AG04449 (cell line): ENCODE measurements around the gene SDK1.

Source experiments
- CTCF ChIA-PET: fragments of 350-600 bp; formaldehyde crosslinking; extraction: SDS; loops from one replicate; lab custom pipeline; 2021; ENCODE audit warnings: antibody characterized with exemption; lab: Yijun Ruan, JAX
- POLR2A ChIA-PET: fragments of 400-600, 350-600 bp; formaldehyde crosslinking; extraction: SDS; loops from one replicate; lab custom pipeline; 2020; ENCODE audit warnings: antibody characterized with exemption, inconsistent platforms; lab: Yijun Ruan, JAX
- DNase-seq: peaks from one replicate; pipeline ENCODE4 v3.0.0-alpha.2; 2010; ENCODE audit warnings: low read depth, low spot score
- H3K4me3 ChIP-seq: 2 replicates; pipeline ENCODE4 v1.5.1; 2011; ENCODE audit warnings: low read depth, mild to moderate bottlenecking, control low read depth, low read length
- CTCF ChIP-seq: IDR thresholded peaks from one replicate; pipeline ENCODE4 v1.5.1; 2011; ENCODE audit warnings: mild to moderate bottlenecking, moderate library complexity, low read length, control low read depth, inconsistent platforms; ENCODE audit not compliant: insufficient read depth; ENCODE audit errors: missing control alignments

Gene SDK1

GRCh38 chr7:3899559-3899991 lies 598.5 kb downstream of the SDK1 start:
- no peak for DNase-seq
- ChIA-PET POLR2A (no interaction called here), CTCF (no interaction called here)
- H3K4me3 ChIP-seq, result no peak overlapping the region
- no peak for TF ChIP-seq CTCF

- ChIA-PET CTCF (no interaction called here), POLR2A (no interaction called here)
- no peak overlapping the region for H3K4me3 ChIP-seq
- no peak for TF ChIP-seq CTCF
- no peak for DNase-seq
These were observed 607.1 kb downstream of the SDK1 start for GRCh38 chr7:3908153-3908552.

- POLR2A ChIA-PET, result no interaction called here
- no peak for DNase-seq
- H3K4me3 ChIP-seq, result no peak overlapping the region
- TF ChIP-seq CTCF, result no peak
- CTCF ChIA-PET, result no interaction called here
These were observed 608.1 kb downstream of the SDK1 start for GRCh38 chr7:3909128-3909527.

GRCh38 chr7:3910054-3910453 lies 609.0 kb downstream of the SDK1 start:
- TF ChIP-seq CTCF, result no peak
- H3K4me3 ChIP-seq, result no peak overlapping the region
- ChIA-PET CTCF (no interaction called here), POLR2A (no interaction called here)
- no peak for DNase-seq

- ChIA-PET POLR2A (no interaction called here), CTCF (no interaction called here)
- DNase-seq, result no peak
- no peak for TF ChIP-seq CTCF
- H3K4me3 ChIP-seq, result no peak overlapping the region
These were observed 610.6 kb downstream of the SDK1 start for GRCh38 chr7:3911685-3912084.

GRCh38 chr7:3912291-3912690 lies 611.2 kb downstream of the SDK1 start:
- no peak for DNase-seq
- POLR2A ChIA-PET, result no interaction called here
- H3K4me3 ChIP-seq, result no peak overlapping the region
- CTCF ChIA-PET, result no interaction called here
- no peak for TF ChIP-seq CTCF
